Hepatocyte (in vitro differentiated cells): Measurements from ENCODE around the gene PEX5. TPM values are rescaled to one million over a fixed set of nuclear protein-coding genes. Genes with fewer than 3 reads are reported as not detected.

Experiments
- polyA plus RNA-seq: library from polyadenylated mRNA; unstranded; fragments of >200 nt; fragmentation: Nextera tagmentation; extraction: Ambion mirVana; gene quantifications from 2 replicates; pipeline ENCODE4 v1.2.1, GENCODE V29; 2016
- total RNA-seq: library from RNA; depleted of rRNA; stranded (reverse); fragments of >200 nt; gene quantifications from 2 replicates; pipeline ENCODE4 v1.2.3, GENCODE V29; 2014

Gene PEX5
- total and polyA plus RNA-seq, 2 experiments from 2014 or later: 17.3 to 32.6 TPM

Other genes starting within 250 kb of the PEX5 start
- not detected in 2 replicates for gene RNU7-1, start 245.9 kb upstream of the PEX5 start, total RNA-seq
- not detected in 2 replicates for gene RNU7-1, start 245.9 kb upstream of the PEX5 start, polyA plus RNA-seq
- gene C12orf57, start 245.7 kb upstream of the PEX5 start, total RNA-seq: 219 and 289 TPM in 2 replicates
- 217 and 219 TPM in 2 replicates for gene C12orf57, start 245.7 kb upstream of the PEX5 start, polyA plus RNA-seq
- gene PTPN6, start 238.3 kb upstream of the PEX5 start, total RNA-seq: 14.5 and 17.2 TPM in 2 replicates
- gene PTPN6, start 238.3 kb upstream of the PEX5 start, polyA plus RNA-seq: 20.8 and 25.4 TPM in 2 replicates
- 186 and 197 TPM in 2 replicates for gene PHB2, start 219.0 kb upstream of the PEX5 start, total RNA-seq
- gene PHB2, start 219.0 kb upstream of the PEX5 start, polyA plus RNA-seq: 142 and 143 TPM in 2 replicates
- gene EMG1, start 218.8 kb upstream of the PEX5 start, total RNA-seq: 24.3 and 26.8 TPM in 2 replicates
- 50.3 and 51.8 TPM in 2 replicates for gene EMG1, start 218.8 kb upstream of the PEX5 start, polyA plus RNA-seq
- 76.9 and 78.6 TPM in 2 replicates for gene LPCAT3, start 171.2 kb upstream of the PEX5 start, total RNA-seq
- 118 and 119 TPM in 2 replicates for gene LPCAT3, start 171.2 kb upstream of the PEX5 start, polyA plus RNA-seq
- gene C1S, start 129.0 kb upstream of the PEX5 start, total RNA-seq: 114 and 120 TPM in 2 replicates
- 130 and 143 TPM in 2 replicates for gene C1S, start 129.0 kb upstream of the PEX5 start, polyA plus RNA-seq
- gene C1R, start 97.2 kb upstream of the PEX5 start, total RNA-seq: 80.1 and 85.4 TPM in 2 replicates
- gene C1R, start 97.2 kb upstream of the PEX5 start, polyA plus RNA-seq: 89.6 and 95.1 TPM in 2 replicates
- 60.0 and 64.5 TPM in 2 replicates for gene C1RL, start 80.5 kb upstream of the PEX5 start, total RNA-seq
- 26.4 and 35.5 TPM in 2 replicates for gene C1RL, start 80.5 kb upstream of the PEX5 start, polyA plus RNA-seq
- gene RBP5, start 60.8 kb upstream of the PEX5 start, total RNA-seq: 11.1 and 16.2 TPM in 2 replicates
- gene RBP5, start 60.8 kb upstream of the PEX5 start, polyA plus RNA-seq: 23.0 and 30.0 TPM in 2 replicates
- gene CLSTN3, start 59.3 kb upstream of the PEX5 start, total RNA-seq: 38.0 and 57.0 TPM in 2 replicates
- gene CLSTN3, start 59.3 kb upstream of the PEX5 start, polyA plus RNA-seq: 37.8 and 39.5 TPM in 2 replicates
- gene ACSM4, start 114.4 kb downstream of the PEX5 start, total RNA-seq: not detected in 2 replicates
- gene ACSM4, start 114.4 kb downstream of the PEX5 start, polyA plus RNA-seq: not detected in 2 replicates